ENCODE measurements around the gene ZNF521.
"Not testable (repeated sequence)": the region's sequence is repeated elsewhere in the genome, so short reads cannot be mapped to it uniquely, and the experiment has no call there.

The ZNF521 gene

DNA sequence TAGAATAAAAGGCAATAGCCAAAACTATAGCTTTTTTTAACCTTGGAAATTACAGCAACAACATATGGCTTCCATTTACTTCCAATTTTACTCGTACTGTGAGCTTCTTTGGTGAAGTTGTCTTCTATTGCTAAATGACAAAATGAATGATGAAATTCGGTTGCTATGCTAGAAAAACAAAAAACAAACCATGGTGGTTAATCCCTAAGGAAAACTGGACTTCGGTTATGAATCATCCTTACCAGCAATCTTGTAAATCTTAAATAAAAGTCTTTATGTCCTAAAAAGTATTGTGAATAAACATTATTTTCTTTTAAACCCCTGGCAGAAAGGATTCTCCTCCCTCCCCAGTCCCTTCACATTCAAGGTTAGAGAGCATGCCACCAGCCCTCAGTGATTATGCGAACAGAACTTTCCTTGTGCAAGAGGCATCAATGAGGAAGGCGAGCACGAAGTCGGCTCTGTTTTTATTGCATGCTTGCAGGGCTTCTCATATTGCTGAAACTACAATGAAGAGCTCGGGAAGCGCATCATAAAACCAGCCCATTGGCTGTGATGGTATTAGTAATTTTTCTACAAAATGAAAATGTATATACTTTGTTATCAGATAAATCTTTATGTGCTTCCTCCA lies 62.9 kb downstream of the ZNF521 start:
- DNase-seq (ENCODE audit: low read depth in 2 of 2), result no peak

DNA sequence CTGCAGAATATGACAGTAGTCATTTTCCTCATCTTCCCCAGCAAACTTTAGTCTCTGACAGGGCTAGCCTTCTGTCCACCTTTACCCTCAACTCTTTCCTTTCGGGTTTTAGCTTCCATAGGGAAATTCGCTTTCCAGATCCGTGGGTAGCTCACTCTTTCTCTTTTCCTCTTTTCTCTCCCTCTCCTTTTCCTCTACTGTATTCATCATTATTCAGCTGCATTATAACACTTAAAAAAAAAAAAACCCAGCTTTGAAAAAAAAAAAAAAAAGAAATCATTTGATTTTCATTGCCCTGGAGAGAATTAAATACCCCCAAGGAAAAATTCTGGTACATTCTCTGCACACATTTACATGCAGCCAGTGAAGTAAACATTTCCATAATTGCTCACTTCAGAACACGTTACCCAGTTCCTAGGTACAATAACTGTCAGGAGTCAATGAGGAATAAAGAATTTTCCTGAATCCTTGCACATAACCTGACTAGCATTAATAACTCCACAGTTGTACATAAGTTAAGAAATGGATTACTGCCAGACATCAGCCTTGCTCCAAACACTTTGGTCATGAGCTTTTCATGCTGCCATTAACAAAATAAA lies 63.5 kb downstream of the ZNF521 start:
- DNase-seq (ENCODE audit: low read depth in 2 of 2), result no peak

DNA sequence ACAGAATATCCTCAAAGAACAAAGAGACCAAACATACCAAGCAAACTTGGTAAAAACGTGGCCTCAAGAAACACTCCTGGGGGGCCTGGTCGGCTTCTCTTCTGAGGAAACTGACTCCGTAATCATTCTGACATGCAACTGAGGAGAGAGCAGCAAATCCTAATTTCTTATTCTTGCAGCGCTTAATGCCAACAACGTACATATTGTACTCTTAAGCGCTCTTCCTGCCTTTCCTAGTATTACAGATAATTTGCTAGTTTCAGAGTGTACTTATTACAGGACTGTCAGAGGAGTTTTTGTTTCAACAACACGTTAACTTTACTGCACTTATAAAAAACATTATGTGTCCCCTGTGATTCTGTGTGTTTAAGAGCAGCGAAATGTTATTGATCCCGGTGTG lies 64.9 kb downstream of the ZNF521 start:
- DNase-seq (ENCODE audit: low read depth in 2 of 2), result no peak

DNA sequence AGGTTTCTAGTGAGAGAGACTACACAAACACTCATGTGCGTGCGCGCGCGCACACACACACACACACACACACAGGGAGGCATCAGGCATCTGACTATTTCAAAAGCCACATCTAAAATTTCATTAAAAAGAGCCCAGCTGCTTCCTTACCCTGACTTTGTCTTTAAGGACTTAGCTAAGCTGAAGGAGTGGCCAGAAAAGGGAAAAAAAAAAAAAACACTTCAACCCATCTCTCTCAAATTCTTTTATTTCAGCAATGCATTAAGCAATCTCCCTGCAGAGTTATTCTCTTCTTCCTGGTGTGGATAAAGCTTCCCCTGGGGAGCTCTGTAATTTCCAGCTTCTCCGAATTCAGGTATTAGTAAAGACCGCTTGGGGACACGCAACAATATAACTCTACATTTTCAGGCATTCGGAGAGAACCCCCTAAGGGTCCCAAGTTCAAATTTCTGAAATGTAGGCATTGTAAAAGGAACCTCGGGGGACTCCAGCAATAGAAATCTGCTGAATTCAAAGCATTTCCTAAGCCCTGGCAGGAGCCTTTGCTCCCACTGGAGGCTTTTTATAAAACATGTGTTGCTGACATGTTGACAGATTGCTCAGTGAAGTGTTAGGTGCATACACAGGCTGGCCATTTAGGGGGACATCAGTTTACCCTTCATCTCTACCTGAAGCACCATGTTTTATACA lies 67.0 kb downstream of the ZNF521 start:
- DNase-seq (ENCODE audit: low read depth in 2 of 2), result no peak

DNA sequence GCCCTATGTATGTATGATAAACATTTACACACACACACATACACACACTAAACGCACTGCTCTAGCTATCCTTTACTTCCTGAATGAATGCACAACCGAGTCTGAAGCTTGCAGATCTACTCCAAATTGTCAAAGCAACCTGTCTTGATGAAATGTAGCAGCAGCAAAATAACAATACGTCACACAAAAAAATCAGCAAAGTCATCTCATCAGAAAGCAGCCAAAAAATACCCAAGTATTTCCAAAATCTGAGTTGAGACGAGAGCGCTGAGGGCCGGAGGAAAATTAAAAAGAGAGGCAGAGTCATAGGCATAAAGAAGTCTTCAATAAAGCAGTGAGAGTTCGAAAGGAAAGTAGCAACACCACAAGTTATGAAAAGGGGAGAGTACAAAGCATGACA lies 67.7 kb downstream of the ZNF521 start:
- no peak for DNase-seq (ENCODE audit: low read depth in 2 of 2)

DNA sequence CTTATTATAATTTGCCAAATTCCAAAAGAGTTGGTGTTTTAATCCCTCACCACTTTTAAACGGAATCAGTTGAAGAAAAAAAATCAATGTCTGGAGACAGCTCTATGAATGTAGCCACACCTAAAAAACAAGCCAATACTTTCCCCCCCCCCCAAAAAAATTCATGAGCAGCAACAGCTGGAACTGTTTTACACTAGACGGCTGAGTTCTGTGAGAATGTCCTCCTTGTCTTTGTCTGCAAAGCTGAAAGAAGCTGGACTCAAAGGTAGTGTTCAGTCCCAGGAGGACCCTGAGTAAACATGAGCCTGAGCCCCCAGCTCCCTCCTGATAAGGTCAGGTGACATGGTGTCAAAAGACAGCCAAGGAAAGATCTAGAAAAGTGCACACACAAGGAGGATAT lies 68.2 kb downstream of the ZNF521 start:
- no peak for DNase-seq (ENCODE audit: low read depth in 2 of 2)

DNA sequence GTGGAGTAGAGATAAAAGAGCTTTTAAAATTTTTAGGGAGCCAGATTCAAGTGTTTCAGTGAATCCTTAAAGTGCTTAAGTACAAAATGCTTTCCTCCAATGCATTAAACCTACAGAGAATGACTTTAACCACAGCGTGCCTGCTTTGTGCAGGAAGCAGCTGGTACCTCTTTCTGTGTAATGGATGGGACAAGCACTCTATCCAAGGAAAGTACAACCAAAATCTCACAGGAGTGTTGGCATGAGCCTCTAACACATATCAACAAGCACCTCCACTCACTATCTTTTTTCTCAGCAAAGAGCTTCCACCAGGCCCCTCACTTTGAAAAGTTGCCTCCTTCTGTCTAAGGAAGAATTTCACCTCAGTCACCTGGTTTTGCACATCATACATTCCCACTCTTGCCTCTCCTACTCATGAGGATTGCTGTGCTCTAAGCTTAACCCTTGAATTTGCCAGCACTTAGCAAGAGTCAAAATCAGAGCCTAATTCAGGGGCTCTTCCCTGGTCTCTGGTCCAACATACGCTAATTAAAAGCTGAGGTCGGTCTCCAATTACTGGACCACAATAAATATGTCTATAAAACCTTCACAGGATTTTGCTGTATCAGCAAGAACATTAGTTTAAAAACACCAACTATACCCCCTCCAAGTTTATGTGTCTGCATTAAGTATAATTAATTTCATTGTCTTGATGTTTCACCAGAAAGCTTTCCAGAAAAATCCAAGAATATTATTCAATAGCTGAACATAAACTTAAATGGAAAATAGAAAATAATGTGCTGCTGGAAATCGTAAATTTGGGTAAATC lies 68.9 kb downstream of the ZNF521 start:
- DNase-seq (ENCODE audit: low read depth in 2 of 2), result no peak

DNA sequence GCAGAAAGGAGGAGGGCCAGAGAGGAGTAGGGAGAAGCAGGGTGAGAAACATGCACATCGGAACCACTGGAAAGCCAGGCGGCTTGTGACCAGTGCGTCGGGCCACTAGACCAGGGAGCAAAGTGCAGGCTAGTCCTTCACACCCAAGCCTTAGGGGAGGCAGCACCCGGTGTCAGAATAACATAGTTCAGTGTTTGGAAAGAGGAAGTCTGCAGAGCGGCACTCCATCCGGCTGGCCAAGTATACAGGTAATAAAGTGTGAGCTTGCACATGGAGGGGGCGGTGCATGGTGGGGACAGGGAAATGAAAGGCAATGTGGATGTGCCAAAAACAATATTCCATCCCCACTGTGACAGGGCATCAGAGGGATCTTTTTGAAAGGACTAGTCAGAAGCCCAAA lies 69.7 kb downstream of the ZNF521 start:
- no peak for DNase-seq (ENCODE audit: low read depth in 2 of 2)

DNA sequence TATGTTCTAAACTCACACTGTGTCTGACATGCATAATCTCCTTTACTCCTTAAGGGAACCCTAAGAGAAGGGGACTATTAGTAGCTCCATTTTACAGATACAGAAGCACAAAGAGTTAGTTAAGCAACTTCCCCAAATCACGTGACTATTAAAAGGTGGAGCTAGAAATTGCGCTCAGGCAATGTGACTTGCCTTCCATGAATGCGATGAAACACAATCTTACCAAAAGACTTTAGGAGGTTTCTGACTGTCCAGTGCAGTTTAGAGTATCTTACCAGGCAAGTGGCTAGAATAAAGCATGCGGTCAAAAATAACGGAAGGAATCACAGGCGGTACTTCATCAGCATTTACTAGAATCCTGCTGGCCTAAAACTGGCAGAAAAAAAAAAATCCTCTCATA lies 70.4 kb downstream of the ZNF521 start:
- DNase-seq (ENCODE audit: low read depth in 2 of 2), result no peak

DNA sequence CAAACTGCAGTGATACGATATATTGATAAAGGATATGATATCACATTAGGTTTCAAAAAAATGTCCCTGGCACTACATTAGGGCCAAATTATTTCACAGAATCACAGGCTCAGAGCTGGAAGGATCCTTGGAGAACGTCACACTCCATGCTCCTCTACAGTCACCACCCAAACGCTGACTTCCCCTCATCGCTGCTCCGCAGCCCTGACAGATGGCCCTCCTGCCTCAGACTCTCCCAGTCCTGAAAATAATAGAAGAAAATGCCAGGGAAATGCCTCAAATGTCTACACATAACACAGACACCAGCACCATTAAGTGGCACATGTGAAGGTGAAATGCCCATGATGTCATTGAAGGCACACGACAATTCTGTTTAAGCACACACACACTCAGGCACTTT lies 72.0 kb downstream of the ZNF521 start:
- no peak for DNase-seq (ENCODE audit: low read depth in 2 of 2)

DNA sequence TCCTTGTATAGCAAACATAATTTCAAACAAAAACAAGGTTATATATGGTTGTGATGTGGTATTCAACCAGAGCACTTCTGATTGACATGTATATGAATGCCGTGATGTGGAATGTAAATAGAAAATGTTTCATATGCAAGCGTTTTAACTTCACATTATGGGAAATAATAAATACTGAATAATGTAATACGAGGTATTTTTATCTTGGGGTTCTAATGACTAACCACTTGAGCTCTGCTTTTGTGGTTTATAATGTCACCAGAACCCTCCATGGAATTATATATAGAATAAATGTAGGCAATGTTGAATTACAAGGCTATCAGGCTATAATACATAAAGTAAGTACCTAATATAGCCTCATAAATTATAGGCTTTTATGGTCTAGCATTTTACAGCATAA lies 72.4 kb downstream of the ZNF521 start:
- no peak for DNase-seq (ENCODE audit: low read depth in 2 of 2)

DNA sequence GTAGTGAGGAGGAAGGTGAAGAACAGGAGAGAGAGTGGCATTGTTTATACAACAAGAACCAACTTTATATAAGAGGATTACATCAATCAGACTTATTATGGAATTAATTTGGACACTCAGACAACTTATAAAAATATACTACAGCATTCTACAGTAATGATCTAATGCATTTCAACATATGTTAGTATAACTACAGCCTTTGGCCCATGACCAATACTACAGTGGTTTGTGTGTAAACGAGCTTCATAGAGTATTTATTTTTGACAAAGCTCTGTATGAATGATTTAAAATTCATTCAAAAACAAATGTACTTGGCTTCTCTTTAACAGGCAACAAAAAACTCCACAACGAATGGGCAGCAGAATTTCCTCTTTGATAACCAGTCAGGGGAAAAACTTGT lies 72.8 kb downstream of the ZNF521 start:
- no peak for DNase-seq (ENCODE audit: low read depth in 2 of 2)

DNA sequence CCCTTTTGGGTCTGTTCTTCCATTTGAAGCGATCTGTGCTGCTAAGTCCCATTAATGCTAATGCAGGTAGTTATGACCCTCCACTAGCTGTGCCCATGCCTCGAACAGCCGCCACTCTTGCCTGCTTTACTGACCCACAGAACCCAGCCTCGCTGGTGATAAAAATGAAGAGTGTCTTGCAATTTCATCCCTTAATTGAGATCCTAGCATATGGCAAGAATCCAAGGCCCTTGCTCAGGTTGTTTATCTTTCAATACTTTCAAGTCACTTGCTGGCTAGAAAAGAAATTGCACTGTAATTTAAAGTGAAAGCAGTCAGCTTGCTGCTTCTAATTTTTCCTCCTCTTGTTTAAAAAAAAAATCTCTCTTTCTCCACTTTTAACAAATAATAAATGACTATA lies 73.6 kb downstream of the ZNF521 start:
- no peak for DNase-seq (ENCODE audit: low read depth in 2 of 2)

DNA sequence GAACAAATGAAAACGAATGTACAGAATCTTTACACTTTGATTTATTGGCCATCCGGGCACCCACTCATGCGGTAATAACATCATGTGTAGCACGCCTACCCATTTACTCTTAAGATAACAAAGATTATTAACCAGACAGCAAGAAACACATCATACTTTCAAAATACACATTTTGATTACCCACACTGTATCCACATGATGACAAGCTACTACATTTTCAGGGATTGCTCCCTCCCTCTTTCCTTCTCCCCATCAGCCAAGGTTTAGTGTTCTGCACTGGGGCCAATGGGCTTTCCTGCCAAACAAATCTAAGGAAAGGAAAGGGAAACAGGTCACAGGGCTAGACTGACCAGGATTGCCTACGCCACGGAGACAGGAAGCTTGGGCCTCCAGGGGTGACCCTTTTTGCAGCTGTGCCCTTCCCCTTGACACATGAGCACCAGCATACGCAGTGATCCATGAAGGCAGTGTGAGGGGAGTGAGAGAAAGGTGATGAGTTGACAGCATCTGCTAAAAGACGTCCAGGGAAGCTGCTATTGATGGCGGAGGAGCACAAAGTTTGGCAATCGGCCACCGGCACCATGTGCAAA lies 76.5 kb downstream of the ZNF521 start:
- no peak for DNase-seq (ENCODE audit: low read depth in 2 of 2)

DNA sequence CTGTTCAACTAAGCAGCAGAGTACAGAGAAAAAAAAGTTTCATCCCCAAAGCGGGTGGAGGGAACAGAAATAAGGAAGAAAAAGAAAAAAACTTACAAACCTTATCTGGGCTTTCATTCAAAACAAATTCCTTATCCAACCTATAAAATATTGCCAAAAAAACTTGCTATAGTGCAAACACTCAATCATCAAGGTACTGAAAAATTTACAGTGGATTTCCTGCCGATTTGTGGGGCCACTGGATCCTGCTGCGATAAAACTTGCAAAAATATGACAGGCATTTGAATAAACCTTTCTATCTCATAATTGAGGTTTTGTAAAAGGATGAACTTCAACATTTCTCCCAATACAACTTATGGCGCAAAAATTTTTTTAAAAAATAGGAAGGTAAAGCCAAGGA lies 77.0 kb downstream of the ZNF521 start:
- DNase-seq (ENCODE audit: low read depth in 2 of 2), result no peak

DNA sequence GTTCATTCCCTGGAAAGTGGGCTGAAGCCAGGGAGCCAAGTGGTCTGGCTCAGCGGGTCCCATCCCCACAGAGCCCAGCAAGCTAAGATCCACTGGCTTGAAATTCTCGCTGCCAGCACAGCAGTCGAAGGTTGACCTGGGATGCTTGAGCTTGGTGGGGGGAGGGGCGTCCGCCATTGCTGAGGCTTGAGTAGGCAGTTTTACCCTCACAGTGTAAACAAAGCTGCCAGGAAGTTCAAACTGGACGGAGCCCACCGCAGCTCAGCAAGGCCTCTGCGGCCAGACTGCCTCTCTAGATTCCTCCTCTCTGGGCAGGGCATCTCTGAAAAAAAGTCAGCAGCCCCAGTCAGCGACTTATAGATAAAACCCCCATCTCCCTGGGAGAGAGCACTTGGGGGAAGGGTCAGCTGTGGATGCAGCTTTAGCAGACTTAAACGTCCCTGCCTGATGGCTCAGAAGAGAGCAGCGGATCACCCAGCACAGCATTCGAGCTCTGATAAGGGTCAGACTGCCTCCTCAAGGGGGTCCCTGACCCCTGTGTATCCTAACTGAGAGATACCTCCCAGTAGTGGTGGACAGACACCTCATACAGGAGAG lies 84.9 kb downstream of the ZNF521 start:
- DNase-seq (ENCODE audit: low read depth in 2 of 2), result not testable (repeated sequence)

DNA sequence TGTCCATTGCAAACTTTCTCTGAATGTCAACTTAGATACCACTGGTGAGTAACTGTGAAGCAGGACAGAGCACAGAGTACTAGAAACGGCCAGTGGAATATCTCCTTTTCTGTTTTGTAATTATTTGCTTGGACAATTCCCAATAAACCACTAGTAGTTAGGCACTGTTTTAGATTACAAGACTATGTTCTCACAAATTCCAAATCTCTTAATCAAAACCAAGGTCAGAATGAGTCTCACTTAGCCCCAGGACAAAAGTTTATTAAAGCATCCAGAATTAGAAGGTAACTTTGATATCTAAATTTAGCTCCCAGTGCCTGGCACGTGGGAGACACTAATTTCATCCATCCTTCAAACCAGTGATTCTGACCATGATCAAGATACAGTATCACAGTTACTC lies 89.0 kb downstream of the ZNF521 start:
- DNase-seq (ENCODE audit: low read depth in 2 of 2), result no peak

DNA sequence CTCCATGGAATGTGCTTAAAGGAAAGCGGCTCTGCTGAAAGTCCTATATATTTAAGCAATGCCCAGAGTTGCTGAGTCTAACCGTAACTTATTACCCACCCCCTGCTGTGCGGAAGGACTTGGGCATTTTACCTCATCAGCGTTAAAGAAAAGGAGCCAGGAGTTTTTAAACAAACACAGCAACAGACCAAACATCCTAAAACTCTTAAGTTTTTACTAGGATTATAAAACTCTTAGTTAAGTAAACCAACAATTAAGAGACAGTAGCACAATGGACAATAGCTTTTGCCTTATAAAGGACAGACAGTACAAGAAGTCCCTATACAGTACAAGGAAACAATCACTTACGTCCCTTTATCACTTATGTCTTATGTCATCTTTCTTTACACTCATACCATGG lies 90.2 kb downstream of the ZNF521 start:
- no peak for DNase-seq (ENCODE audit: low read depth in 2 of 2)

DNA sequence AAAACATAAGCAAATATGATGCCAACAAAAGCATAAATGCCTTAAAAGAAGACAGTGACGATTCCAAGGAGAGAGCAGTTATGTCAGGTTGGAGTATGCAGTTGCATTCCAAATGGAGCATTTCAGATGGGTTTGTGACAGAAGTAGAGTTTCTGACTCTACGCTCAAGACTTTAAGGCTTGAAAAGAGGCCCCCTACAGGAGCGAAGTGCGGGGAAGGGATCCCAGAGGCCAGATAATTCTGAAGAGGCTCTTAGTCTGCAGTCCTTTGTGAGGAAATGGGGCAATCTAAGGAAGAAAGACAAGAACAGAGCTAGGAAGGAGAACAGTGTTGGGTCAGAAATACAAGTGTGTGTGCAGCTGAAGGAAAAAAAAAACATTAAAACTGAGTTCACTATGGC lies 95.5 kb downstream of the ZNF521 start:
- no peak for DNase-seq (ENCODE audit: low read depth in 2 of 2)

DNA sequence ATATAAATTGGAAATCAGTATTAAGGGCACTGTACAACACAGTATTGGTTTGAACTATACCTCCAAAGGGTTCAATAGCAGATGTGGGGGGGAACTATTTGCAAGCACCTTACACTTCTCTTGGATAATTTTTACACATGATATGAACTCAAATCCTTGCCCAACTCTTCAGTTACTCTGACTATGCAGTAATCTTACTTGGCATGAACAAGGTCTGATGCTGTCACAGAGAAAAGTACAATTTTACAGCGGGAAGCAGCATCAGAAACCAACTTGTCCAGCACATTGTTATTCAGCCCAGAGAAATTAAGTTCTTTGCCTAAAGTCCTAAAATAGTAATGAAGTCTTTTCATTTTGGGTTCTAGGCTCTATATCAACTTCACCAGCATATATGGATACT lies 98.2 kb downstream of the ZNF521 start:
- DNase-seq (ENCODE audit: low read depth in 2 of 2), result no peak

DNA sequence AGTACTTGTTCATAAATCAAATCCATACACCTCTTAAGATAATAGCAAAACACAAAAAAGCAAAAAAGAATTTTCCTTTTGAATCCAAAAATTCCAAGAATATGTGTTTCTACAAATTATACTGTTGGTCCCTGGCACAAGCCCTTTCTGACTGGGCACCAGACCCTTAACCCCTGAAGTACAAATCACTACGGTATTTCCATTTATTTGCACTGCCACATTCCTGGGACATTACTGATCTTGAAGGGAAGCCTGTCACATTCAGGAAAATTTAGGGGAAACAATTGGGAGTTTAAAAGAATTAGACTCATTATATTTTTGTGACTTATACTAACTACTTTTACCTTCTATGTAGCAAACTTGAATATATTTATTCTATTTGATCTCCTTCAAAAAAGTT lies 98.8 kb downstream of the ZNF521 start:
- no peak for DNase-seq (ENCODE audit: low read depth in 2 of 2)

DNA sequence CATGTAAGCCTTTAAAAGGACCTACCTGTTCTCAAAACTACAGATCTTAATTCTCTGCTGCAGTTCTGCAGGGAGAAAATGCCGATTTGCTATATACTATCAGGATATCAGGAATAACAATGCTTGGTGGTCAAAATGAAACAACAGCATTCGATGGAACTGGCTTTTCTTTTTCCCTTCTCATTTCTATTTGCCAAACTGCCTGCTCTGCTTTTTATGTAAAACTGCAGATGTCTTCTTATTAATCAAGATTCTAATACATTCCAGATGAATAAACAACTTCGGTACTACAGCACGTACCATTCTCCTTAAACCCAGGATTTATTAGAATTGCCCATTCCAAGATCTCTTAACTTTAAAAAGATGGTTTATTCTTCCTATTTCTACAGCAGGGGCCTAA lies 100.9 kb downstream of the ZNF521 start:
- DNase-seq (ENCODE audit: low read depth in 2 of 2), result no peak

All from stimulated activated CD8-positive, alpha-beta memory T cell treated with anti-CD3 and anti-CD28 coated beads, Interleukin-7, amount 100 ng/mL, for 1 hour (primary cell).